H1 (cell line): ENCODE results near the gene GRK5.

Experiments
- POLR2AphosphoS5 ChIP-seq: IDR thresholded peaks from 2 replicates; pipeline ENCODE4 v1.6.1; 2011; ENCODE audit warnings: low read depth, low read length
- RAD21 ChIP-seq, 2 experiments: IDR thresholded peaks in 1 of 2; conservative IDR thresholded peaks in 1 of 2; 2 replicates each; pipeline ENCODE4 v1.6.1; 2011; ENCODE audit warnings: low read depth in 2 of 2, low read length in 2 of 2, improper control_type of control experiment in 1 of 2, inconsistent platforms in 1 of 2, mild to moderate bottlenecking in 1 of 2, moderate library complexity in 1 of 2
- TAF1 ChIP-seq: IDR thresholded peaks from 2 replicates; pipeline ENCODE4 v1.6.1; 2011; ENCODE audit warnings: mild to moderate bottlenecking, low read depth, low read length
- TF ChIP-seq, protein P1 (sequence below), 3 experiments: IDR thresholded peaks; 1 replicate in 2 of 3; 2 replicates in 1 of 3; pipeline versions ENCODE4 v1.5.1 to v1.6.1; 2011; ENCODE audit warnings: low read length in 3 of 3, mild to moderate bottlenecking in 3 of 3, inconsistent platforms in 2 of 3, low read depth in 1 of 3, moderate library complexity in 1 of 3; ENCODE audit not compliant: insufficient read depth in 1 of 3; ENCODE audit errors: control extremely low read depth in 1 of 3

DNA sequence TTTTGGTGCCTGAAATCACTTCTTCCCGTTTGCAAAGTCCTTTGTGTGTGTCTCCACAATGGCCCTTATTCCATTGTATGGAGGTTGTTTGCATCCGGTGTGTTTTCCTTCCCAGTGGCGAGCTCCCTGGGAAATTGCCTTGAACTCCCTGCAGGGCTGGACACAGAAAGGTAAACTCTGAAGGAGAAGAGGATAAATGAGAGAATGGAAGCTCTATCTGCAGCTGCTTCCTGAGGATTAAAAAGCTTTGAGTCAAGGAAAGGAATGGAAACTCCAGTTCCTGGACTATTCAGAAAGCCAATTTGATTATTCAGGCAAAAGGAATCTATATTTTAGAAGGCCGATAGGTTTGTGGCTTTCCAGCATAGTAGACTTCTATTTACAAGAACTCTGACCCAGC lies 4.4 kb upstream of the GRK5 start:
- TF ChIP-seq POLR2AphosphoS5 (no peak), TAF1 (no peak), RAD21 (IDR thresholded peaks at IDR 0.05 in 1 of 2, conservative IDR thresholded peaks at IDR 0.05 in 1 of 2; ENCODE audit: low read depth in 2 of 2, low read length in 2 of 2) (no peak)
- TF ChIP-seq, protein P1, sequence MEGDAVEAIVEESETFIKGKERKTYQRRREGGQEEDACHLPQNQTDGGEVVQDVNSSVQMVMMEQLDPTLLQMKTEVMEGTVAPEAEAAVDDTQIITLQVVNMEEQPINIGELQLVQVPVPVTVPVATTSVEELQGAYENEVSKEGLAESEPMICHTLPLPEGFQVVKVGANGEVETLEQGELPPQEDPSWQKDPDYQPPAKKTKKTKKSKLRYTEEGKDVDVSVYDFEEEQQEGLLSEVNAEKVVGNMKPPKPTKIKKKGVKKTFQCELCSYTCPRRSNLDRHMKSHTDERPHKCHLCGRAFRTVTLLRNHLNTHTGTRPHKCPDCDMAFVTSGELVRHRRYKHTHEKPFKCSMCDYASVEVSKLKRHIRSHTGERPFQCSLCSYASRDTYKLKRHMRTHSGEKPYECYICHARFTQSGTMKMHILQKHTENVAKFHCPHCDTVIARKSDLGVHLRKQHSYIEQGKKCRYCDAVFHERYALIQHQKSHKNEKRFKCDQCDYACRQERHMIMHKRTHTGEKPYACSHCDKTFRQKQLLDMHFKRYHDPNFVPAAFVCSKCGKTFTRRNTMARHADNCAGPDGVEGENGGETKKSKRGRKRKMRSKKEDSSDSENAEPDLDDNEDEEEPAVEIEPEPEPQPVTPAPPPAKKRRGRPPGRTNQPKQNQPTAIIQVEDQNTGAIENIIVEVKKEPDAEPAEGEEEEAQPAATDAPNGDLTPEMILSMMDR (IDR thresholded peaks at IDR 0.05; ENCODE audit: control extremely low read depth in 1 of 3, insufficient read depth in 1 of 3, low read depth in 1 of 3, low read length in 3 of 3): no peak
